ENCODE measurements around the gene ZNF618.

The ZNF618 gene

DNA sequence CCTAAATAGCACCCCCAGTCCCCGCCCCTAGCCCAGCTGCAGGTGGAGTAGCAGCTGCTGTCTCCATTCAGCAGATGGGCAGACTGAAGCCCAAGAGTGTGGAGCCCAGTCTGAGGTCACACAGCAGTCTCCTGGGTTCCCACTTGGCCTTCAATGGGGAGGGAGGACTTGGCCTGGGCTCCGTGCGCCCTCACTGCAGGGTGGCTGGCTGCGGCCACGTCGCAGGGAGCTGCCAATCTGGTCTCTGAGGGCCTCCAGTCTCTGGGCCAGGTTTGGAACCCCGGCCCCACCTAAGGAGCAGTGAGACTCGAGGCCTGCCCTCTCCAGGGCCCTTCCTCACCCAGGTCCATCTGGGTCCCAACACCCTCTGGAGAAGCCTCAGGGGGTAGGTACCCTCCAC is 215.6 kb downstream of the ZNF618 start:
- Mint-ChIP-seq H3K27ac (no peak overlapping the region), H3K36me3 (ENCODE audit: low read depth) (no peaks in the 10 kb centered on the region), H3K9me3 (no peaks in the 10 kb centered on the region), H3K27me3 (peaks cover 10% of the 10 kb centered on the region), H3K4me1 (ENCODE audit: low read depth) (no peaks in the 10 kb centered on the region), H3K4me3 (no peak overlapping the region)
- intact Hi-C loops (cut with micrococcal nuclease) = no loop called here

DNA sequence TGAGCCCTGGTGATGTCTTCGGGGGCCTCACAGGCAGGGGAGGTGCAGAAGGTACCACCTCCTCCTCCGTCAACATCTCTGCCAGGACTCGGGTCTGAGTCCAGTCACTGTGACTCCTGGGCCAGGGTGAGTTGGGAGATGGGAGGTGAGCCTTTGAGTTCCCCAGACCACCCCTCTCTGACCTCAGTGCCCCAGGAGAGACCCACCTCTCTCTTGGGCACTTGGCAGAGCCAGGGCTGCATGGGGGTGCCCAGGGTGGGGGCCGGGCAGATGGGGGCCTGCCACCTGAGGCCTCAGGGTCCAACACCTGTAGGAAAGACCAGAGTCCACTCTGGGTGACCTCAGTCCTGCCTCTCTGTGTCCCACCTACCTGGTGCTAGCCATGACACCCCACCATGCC is 216.2 kb downstream of the ZNF618 start:
- Mint-ChIP-seq H3K4me3 (no peak overlapping the region), H3K9me3 (no peaks in the 10 kb centered on the region), H3K36me3 (ENCODE audit: low read depth) (no peaks in the 10 kb centered on the region), H3K27ac (no peak overlapping the region), H3K4me1 (ENCODE audit: low read depth) (no peaks in the 10 kb centered on the region), H3K27me3 (peaks cover 15% of the 10 kb centered on the region)
- intact Hi-C loops (cut with micrococcal nuclease) = no loop called here

GRCh38 chr9:114093031-114093471 is 216.9 kb downstream of the ZNF618 start:
- intact Hi-C loops (cut with micrococcal nuclease) = no loop called here
- Mint-ChIP-seq H3K27me3 (peaks cover 22% of the 10 kb centered on the region), H3K27ac (no peak overlapping the region), H3K36me3 (ENCODE audit: low read depth) (no peaks in the 10 kb centered on the region), H3K4me1 (ENCODE audit: low read depth) (no peaks in the 10 kb centered on the region), H3K4me3 (no peak overlapping the region), H3K9me3 (no peaks in the 10 kb centered on the region)

DNA sequence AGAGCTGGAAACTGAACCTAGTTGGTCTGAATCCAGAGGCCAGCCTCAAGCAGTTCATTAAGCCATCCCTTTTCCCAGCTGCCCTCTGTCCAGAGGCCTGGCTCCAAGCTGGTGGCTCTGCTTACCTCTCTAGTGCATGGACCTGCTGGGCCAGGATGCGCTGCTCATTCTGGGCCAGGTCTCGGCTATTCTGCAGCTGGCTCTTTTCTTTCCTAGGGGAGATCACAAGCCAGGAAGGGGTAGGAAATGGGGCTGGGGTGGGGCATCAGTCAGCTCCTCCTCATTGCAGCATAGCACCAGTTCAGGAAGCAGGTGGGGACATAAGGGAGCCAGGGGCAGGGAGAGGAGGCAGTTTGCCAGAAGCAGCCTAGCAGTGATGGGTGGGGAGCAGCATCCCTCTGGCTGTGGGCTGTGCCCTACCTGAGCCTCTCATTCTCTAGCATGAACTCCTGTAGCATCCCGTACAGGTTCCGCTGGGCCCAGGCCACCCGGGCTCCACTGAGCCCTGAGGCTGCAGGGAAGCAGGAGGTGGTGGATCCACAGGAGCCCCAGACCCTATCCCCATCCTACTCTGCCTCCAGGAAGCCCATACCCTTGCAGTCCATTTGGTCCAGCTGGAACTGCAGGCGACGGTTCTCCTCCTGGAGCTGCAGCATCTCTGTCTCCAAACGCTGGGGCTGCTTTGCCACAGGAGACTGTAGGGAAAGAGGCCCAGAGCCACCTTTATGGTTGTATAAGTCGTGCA is 217.8 kb downstream of the ZNF618 start:
- intact Hi-C loops (cut with micrococcal nuclease) = no loop called here
- H3K9me3 Mint-ChIP-seq = no peaks in the 10 kb centered on the region
- H3K4me3 Mint-ChIP-seq = no peak overlapping the region
- peaks cover 24% of the 10 kb centered on the region for H3K27me3 Mint-ChIP-seq
- no peaks in the 10 kb centered on the region for H3K4me1 Mint-ChIP-seq (ENCODE audit: low read depth)
- H3K27ac Mint-ChIP-seq = no peak overlapping the region
- H3K36me3 Mint-ChIP-seq (ENCODE audit: low read depth) = no peaks in the 10 kb centered on the region

DNA sequence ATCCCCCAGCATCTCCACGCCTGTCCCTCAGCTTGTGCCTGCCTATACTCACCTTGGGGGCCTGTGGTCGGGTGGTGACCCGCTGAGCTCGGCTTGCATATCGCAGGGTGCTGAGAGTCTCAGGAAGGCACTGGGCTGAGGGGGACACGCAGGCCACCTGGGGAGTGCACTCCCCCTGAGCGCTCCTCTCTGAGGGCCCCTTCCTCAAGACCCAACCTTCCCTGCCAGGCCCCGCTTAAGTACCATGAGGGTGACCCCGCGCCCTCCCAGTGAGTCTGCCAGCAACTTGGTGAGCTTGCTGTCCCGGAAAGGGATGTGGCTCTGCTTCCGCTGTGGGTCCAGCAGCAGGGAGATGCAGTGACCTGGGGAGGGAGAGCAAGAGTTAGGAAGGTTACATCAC is 218.9 kb downstream of the ZNF618 start:
- Mint-ChIP-seq H3K4me1 (ENCODE audit: low read depth) (no peaks in the 10 kb centered on the region), H3K9me3 (no peaks in the 10 kb centered on the region), H3K27me3 (peaks cover 35% of the 10 kb centered on the region), H3K36me3 (ENCODE audit: low read depth) (no peaks in the 10 kb centered on the region), H3K4me3 (no peak overlapping the region), H3K27ac (no peak overlapping the region)
- intact Hi-C loops (cut with micrococcal nuclease) = no loop called here

GRCh38 chr9:114096041-114096511 is 220.0 kb downstream of the ZNF618 start:
- intact Hi-C loops (cut with micrococcal nuclease) = no loop called here

GRCh38 chr9:114096866-114097612 is 220.9 kb downstream of the ZNF618 start:
- Mint-ChIP-seq H3K4me1 (ENCODE audit: low read depth) (no peaks in the 10 kb centered on the region), H3K4me3 (no peak overlapping the region), H3K27ac (no peak overlapping the region), H3K9me3 (peaks cover 6% of the 10 kb centered on the region), H3K36me3 (ENCODE audit: low read depth) (no peaks in the 10 kb centered on the region), H3K27me3 (peaks cover 44% of the 10 kb centered on the region)
- intact Hi-C loops (cut with micrococcal nuclease) = no loop called here

More at GRCh38 chr9:114096041-114096511, 220.0 kb downstream of the ZNF618 start:
- no peak overlapping the region for H3K4me3 Mint-ChIP-seq
- no peaks in the 10 kb centered on the region for H3K9me3 Mint-ChIP-seq
- no peaks in the 10 kb centered on the region for H3K4me1 Mint-ChIP-seq (ENCODE audit: low read depth)
- H3K36me3 Mint-ChIP-seq (ENCODE audit: low read depth) = no peaks in the 10 kb centered on the region
- H3K27me3 Mint-ChIP-seq = peaks cover 41% of the 10 kb centered on the region
- H3K27ac Mint-ChIP-seq = no peak overlapping the region

GRCh38 chr9:114097613-114098020 is 221.5 kb downstream of the ZNF618 start:
- H3K9me3 Mint-ChIP-seq = peaks cover 9% of the 10 kb centered on the region
- no peaks in the 10 kb centered on the region for H3K36me3 Mint-ChIP-seq (ENCODE audit: low read depth)
- intact Hi-C loops (cut with micrococcal nuclease) = no loop called here
- H3K4me3 Mint-ChIP-seq = no peak overlapping the region
- H3K27ac Mint-ChIP-seq = no peak overlapping the region
- H3K4me1 Mint-ChIP-seq (ENCODE audit: low read depth) = no peaks in the 10 kb centered on the region
- peaks cover 45% of the 10 kb centered on the region for H3K27me3 Mint-ChIP-seq

DNA sequence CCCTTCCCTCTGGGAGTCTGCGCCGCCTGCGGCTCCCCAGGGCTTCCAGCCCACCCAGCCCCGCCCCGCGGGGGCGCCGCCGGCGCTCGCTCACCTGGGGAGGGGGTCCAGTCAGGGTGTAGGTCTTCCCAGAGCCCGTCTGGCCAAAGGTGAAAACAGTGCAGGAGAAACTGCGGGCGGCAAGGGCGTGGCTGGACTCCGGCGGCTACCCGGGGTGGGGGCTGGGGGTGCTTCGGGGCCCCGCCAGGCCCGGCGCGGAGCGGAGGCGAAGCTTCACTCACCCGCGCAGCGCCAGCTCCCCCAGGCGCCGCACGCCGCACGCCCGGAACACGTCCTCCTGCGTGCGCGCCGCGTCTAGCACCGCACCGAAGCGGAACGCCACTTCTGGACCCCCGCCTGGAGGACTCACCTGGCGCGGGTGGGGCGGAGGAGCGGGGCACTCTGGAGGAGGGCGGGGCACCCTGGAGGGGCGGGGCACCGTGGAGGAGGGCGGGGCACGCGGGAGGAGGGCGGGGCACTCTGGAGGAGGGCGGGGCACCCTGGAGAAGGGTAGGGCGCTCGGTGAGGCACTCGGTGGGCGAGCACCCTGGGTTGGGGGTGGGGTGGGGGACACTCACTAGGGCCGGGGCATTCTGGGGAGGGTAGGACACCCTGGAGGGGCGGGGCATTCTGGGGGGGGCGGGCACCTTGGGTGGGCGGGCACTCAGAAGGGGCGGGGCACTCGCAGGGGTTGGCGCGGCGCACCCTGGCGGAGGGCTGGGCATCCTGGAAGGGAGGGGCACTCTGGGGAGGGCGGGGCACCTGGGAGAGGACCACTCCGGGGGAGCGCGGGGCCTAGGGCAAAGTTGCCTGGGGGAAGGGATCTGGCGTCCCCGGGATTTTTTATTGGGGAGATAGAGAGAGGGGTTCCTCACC is 222.2 kb downstream of the ZNF618 start:
- Mint-ChIP-seq H3K36me3 (ENCODE audit: low read depth) (no peaks in the 10 kb centered on the region), H3K27ac (no peak overlapping the region), H3K4me3 (peak overlapping the region; percentile 48), H3K9me3 (peaks cover 9% of the 10 kb centered on the region), H3K4me1 (ENCODE audit: low read depth) (no peaks in the 10 kb centered on the region), H3K27me3 (peaks cover 49% of the 10 kb centered on the region)
- intact Hi-C loops (cut with micrococcal nuclease) = no loop called here

DNA sequence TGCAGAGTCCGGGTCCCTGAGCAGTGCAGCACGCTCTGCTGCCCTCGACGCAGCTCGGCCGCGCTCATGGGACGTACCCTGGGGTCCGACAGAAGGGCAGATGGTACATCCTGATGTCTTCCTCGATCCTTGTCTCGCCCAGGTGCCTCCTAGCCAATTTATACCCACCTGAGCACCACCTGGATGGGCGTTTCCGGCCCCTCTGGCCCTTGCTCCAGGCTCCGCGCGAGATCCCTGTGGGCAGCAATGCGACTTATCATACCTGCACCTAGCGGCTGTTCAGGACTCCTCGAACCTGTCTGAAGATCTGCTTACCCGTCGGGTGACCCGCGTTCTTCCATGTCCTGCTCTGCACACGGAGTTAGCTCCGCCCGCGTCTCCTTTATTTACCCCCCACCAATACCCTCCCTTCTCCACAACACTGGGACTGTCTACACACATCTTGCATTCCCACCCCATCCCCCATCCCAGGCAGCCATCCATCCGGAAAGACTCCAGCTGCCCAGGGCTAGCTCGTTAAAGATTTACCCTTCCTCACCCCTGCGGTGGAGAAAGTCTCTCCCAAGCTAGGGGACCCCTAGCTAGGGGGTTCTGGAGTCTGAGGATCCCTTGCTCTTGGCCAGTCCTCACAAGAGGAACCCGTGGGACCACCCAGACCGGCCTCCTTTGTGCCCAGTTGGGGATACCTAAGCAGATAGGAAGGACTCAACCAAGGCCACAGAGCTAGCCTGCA is 223.0 kb downstream of the ZNF618 start, which contains the start of gene KIF12:
Gene KIF12, minus strand, starts transcription at position 357 of the 733 bp plus-strand sequence. Its CDS starts 16 bp downstream, at position 341.
- no peak within 1 kb of the TSS for H3K27ac Mint-ChIP-seq
- no peaks in the 10 kb centered on the region for H3K36me3 Mint-ChIP-seq (ENCODE audit: low read depth)
- peak within 1 kb of the TSS; percentile 48 for H3K4me3 Mint-ChIP-seq
- H3K9me3 Mint-ChIP-seq = peaks cover 9% of the 10 kb centered on the region
- intact Hi-C loops (cut with micrococcal nuclease) = no loop called here
- H3K4me1 Mint-ChIP-seq (ENCODE audit: low read depth) = no peaks in the 10 kb centered on the region
- peaks cover 49% of the 10 kb centered on the region for H3K27me3 Mint-ChIP-seq

DNA sequence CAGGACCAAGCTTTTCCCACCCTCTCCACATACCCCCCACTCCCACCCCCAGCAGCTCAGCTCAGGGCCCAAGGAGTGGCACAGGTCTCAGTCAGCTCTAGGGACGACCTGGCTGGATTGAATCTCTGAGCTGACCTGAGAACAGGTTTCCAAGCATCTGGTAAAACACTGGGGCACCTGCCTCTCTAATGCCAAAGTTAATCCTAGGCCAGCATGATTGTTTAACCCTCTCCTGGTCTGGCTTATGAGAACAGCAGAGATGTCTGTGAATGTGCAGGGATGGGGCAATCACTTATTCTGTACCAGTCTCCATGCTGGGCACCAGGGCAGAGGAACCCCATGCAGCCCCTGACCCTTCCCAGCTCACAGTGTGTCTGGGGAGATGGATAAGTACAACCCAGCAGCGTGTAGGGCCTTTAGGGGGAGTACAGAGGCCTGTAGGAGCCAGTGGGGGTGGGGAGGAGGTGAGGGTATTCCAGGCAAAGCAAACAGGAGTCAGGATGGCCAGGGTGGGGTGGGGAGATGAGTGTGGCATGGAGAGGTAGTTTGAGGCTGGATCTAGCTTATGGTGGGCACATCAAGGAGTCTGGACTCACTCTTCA is 223.7 kb downstream of the ZNF618 start:
- no peaks in the 10 kb centered on the region for H3K36me3 Mint-ChIP-seq (ENCODE audit: low read depth)
- no peak overlapping the region for H3K27ac Mint-ChIP-seq
- no peaks in the 10 kb centered on the region for H3K4me1 Mint-ChIP-seq (ENCODE audit: low read depth)
- peaks cover 51% of the 10 kb centered on the region for H3K27me3 Mint-ChIP-seq
- no peak overlapping the region for H3K4me3 Mint-ChIP-seq
- H3K9me3 Mint-ChIP-seq = peaks cover 9% of the 10 kb centered on the region
- intact Hi-C loops (cut with micrococcal nuclease) = no loop called here

- intact Hi-C loops (cut with micrococcal nuclease) = no loop called here
- Mint-ChIP-seq H3K4me1 (ENCODE audit: low read depth) (no peaks in the 10 kb centered on the region), H3K9me3 (peaks cover 9% of the 10 kb centered on the region), H3K27me3 (peaks cover 54% of the 10 kb centered on the region), H3K27ac (no peak overlapping the region), H3K4me3 (no peak overlapping the region), H3K36me3 (ENCODE audit: low read depth) (no peaks in the 10 kb centered on the region)
Measured at GRCh38 chr9:114100536-114100935, 224.4 kb downstream of the ZNF618 start.

DNA sequence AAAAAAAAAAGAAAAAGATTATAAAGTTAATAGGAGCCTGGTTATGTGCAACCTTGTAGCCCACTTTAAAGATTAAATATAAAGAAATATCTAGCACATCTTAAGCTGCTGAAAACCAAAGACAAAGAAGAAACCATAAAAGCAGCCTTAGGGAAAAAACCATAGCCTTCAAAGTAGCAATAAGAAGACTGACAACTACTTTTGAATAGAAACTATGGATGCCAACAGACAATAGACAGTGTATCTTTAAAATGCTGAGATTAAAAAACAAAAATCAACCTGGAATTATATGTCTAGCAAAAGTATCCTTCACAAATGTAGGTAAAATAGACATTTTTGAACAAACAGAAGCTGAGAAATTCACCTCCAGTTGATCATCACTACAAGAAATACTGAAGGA is 226.4 kb downstream of the ZNF618 start:
- peaks cover 40% of the 10 kb centered on the region for H3K27me3 Mint-ChIP-seq
- intact Hi-C loops (cut with micrococcal nuclease) = no loop called here
- H3K27ac Mint-ChIP-seq = no peak overlapping the region
- no peaks in the 10 kb centered on the region for H3K4me1 Mint-ChIP-seq (ENCODE audit: low read depth)
- H3K4me3 Mint-ChIP-seq = no peak overlapping the region
- no peaks in the 10 kb centered on the region for H3K36me3 Mint-ChIP-seq (ENCODE audit: low read depth)
- H3K9me3 Mint-ChIP-seq = peaks cover 9% of the 10 kb centered on the region

All from dendritic cell treated with granulocyte-macrophage colony-stimulating factor and Interleukin-4, amounts not matched to agents 40 ng/mL and 50 ng/mL, for 4 days (primary cell).